ENCODE results near the gene ZBTB24. TPM values are rescaled to one million over a fixed set of nuclear protein-coding genes. Genes with fewer than 3 reads are reported as not detected.
"Not testable (repeated sequence)": the region's sequence is repeated elsewhere in the genome, so short reads cannot be mapped to it uniquely, and the experiment has no call there.

ZBTB24 gene
- 10 to 100 TPM; 17.6 to 19.1 TPM for total RNA-seq

GRCh38 chr6:109482905-109483734, at the start of gene ZBTB24:
ZBTB24 (minus strand) TSS chr6:109483219; CDS start chr6:109482026, 1,193 bp downstream.
- H3K4me1 Mint-ChIP-seq: peaks cover 47% of the 10 kb centered on the region
- CTCF ChIA-PET: interaction anchor here (0.9 to 1.7 kb wide), 3 partner anchors 13 to 24 kb away, joined by 4 to 5 read pairs (median 5); no protein-coding TSS in a partner anchor
- H3K36me3 Mint-ChIP-seq (ENCODE audit: low read depth): peaks cover 41% of the 10 kb centered on the region

GRCh38 chr6:109531446-109531845, 48.4 kb upstream of the ZBTB24 start:
- Mint-ChIP-seq H3K4me1 (peaks cover 4% of the 10 kb centered on the region), H3K36me3 (ENCODE audit: low read depth) (no peaks in the 10 kb centered on the region), H3K9me3 (no peaks in the 10 kb centered on the region), H3K4me3 (no peak overlapping the region), H3K27ac (no peak overlapping the region), H3K27me3 (peaks cover 2% of the 10 kb centered on the region)
- ChIA-PET POLR2A (no interaction called here), CTCF (interaction anchor here (0.6 kb wide), 1 partner anchor 514 kb away, joined by 4 read pairs; no protein-coding TSS in a partner anchor)
- DNase-seq: no peak

More at GRCh38 chr6:109482905-109483734, at the start of gene ZBTB24:
- H3K27ac Mint-ChIP-seq: peak within 1 kb of the TSS; percentile 95
- peaks cover 3% of the 10 kb centered on the region for H3K27me3 Mint-ChIP-seq
- POLR2A ChIA-PET: interaction anchor here (0.9 to 1.5 kb wide), 3 partner anchors 29 to 40 kb away, joined by 3 to 7 read pairs (median 3); no protein-coding TSS in a partner anchor
- DNase-seq: peak; percentile 88
- H3K4me3 Mint-ChIP-seq: peak within 1 kb of the TSS; percentile 97
- H3K9me3 Mint-ChIP-seq: no peaks in the 10 kb centered on the region

GRCh38 chr6:109527989-109528388, 45.0 kb upstream of the ZBTB24 start:
- Mint-ChIP-seq H3K27me3 (no peaks in the 10 kb centered on the region), H3K9me3 (peaks cover 10% of the 10 kb centered on the region), H3K4me3 (no peak overlapping the region), H3K27ac (no peak overlapping the region), H3K4me1 (peaks cover 6% of the 10 kb centered on the region), H3K36me3 (ENCODE audit: low read depth) (peaks cover 3% of the 10 kb centered on the region)
- DNase-seq: no peak
- ChIA-PET POLR2A (no interaction called here), CTCF (interaction anchor here (0.7 kb wide), 1 partner anchor 351 kb away, joined by 3 read pairs; no protein-coding TSS in a partner anchor)

GRCh38 chr6:109526905-109527628, 44.0 kb upstream of the ZBTB24 start:
- peaks cover 6% of the 10 kb centered on the region for H3K4me1 Mint-ChIP-seq
- H3K27me3 Mint-ChIP-seq: no peaks in the 10 kb centered on the region
- CTCF ChIA-PET: interaction anchor here (0.6 to 1.7 kb wide), 3 partner anchors 11 to 513 kb away, joined by 3 to 6 read pairs (median 3); no protein-coding TSS in a partner anchor
- peak; percentile 81 for DNase-seq
- H3K36me3 Mint-ChIP-seq (ENCODE audit: low read depth): peaks cover 3% of the 10 kb centered on the region
- H3K4me3 Mint-ChIP-seq: no peak overlapping the region
- no peak overlapping the region for H3K27ac Mint-ChIP-seq
- peaks cover 10% of the 10 kb centered on the region for H3K9me3 Mint-ChIP-seq
- POLR2A ChIA-PET: no interaction called here

GRCh38 chr6:109524129-109524528, 41.1 kb upstream of the ZBTB24 start:
- POLR2A ChIA-PET: no interaction called here
- Mint-ChIP-seq H3K27me3 (peaks cover 2% of the 10 kb centered on the region), H3K4me3 (no peak overlapping the region), H3K36me3 (ENCODE audit: low read depth) (peaks cover 3% of the 10 kb centered on the region), H3K27ac (no peak overlapping the region), H3K9me3 (peaks cover 10% of the 10 kb centered on the region), H3K4me1 (peaks cover 6% of the 10 kb centered on the region)
- CTCF ChIA-PET: no interaction called here
- DNase-seq: no peak

- H3K27ac Mint-ChIP-seq: no peak overlapping the region
- no peak for DNase-seq
- H3K27me3 Mint-ChIP-seq: peaks cover 2% of the 10 kb centered on the region
- H3K4me3 Mint-ChIP-seq: no peak overlapping the region
- ChIA-PET POLR2A (no interaction called here), CTCF (no interaction called here)
- H3K4me1 Mint-ChIP-seq: peaks cover 6% of the 10 kb centered on the region
- peaks cover 3% of the 10 kb centered on the region for H3K36me3 Mint-ChIP-seq (ENCODE audit: low read depth)
- peaks cover 10% of the 10 kb centered on the region for H3K9me3 Mint-ChIP-seq
Observed at GRCh38 chr6:109523478-109523877, 40.5 kb upstream of the ZBTB24 start.

GRCh38 chr6:109521080-109521479, 38.1 kb upstream of the ZBTB24 start:
- peaks cover 16% of the 10 kb centered on the region for H3K4me1 Mint-ChIP-seq
- no peak overlapping the region for H3K27ac Mint-ChIP-seq
- DNase-seq: no peak
- H3K9me3 Mint-ChIP-seq: peaks cover 10% of the 10 kb centered on the region
- H3K36me3 Mint-ChIP-seq (ENCODE audit: low read depth): peaks cover 3% of the 10 kb centered on the region
- H3K4me3 Mint-ChIP-seq: no peak overlapping the region
- POLR2A ChIA-PET: no interaction called here
- H3K27me3 Mint-ChIP-seq: peaks cover 2% of the 10 kb centered on the region
- CTCF ChIA-PET: no interaction called here

- not testable (repeated sequence) for H3K4me3 Mint-ChIP-seq, H3K27me3 Mint-ChIP-seq, H3K27ac Mint-ChIP-seq, DNase-seq
- CTCF ChIA-PET: interaction anchor here (0.9 to 1.6 kb wide), 3 partner anchors 12 to 23 kb away, joined by 4 to 6 read pairs (median 4); no protein-coding TSS in a partner anchor
- Mint-ChIP-seq H3K4me1 (peaks cover 30% of the 10 kb centered on the region), H3K36me3 (ENCODE audit: low read depth) (peaks cover 12% of the 10 kb centered on the region), H3K9me3 (peaks cover 19% of the 10 kb centered on the region)
- POLR2A ChIA-PET: interaction anchor here (0.6 kb wide), 1 partner anchor 544 kb away, joined by 3 read pairs; no protein-coding TSS in a partner anchor
Observed at GRCh38 chr6:109519647-109520046, 36.6 kb upstream of the ZBTB24 start.

GRCh38 chr6:109516929-109517328, 33.9 kb upstream of the ZBTB24 start:
- peak overlapping the region; percentile 28 for H3K4me3 Mint-ChIP-seq
- CTCF ChIA-PET: no interaction called here
- no peak for DNase-seq
- peaks cover 35% of the 10 kb centered on the region for H3K4me1 Mint-ChIP-seq
- peak overlapping the region; percentile 78 for H3K27ac Mint-ChIP-seq
- POLR2A ChIA-PET: no interaction called here
- peaks cover 12% of the 10 kb centered on the region for H3K36me3 Mint-ChIP-seq (ENCODE audit: low read depth)
- peaks cover 12% of the 10 kb centered on the region for H3K9me3 Mint-ChIP-seq
- H3K27me3 Mint-ChIP-seq: peaks cover 2% of the 10 kb centered on the region

GRCh38 chr6:109515781-109516409, 32.9 kb upstream of the ZBTB24 start:
- H3K4me3 Mint-ChIP-seq: peak overlapping the region; percentile 45

GRCh38 chr6:109514946-109515345, 31.9 kb upstream of the ZBTB24 start:
- Mint-ChIP-seq H3K36me3 (ENCODE audit: low read depth) (peaks cover 12% of the 10 kb centered on the region), H3K4me3 (no peak overlapping the region), H3K27me3 (no peaks in the 10 kb centered on the region), H3K27ac (peak overlapping the region; percentile 31), H3K9me3 (peaks cover 14% of the 10 kb centered on the region), H3K4me1 (peaks cover 35% of the 10 kb centered on the region)
- ChIA-PET CTCF (interaction anchor here (1.4 to 1.7 kb wide), 2 partner anchors 9 to 34 kb away, joined by 3 to 12 read pairs; no protein-coding TSS in a partner anchor), POLR2A (no interaction called here)
- no peak for DNase-seq

More at GRCh38 chr6:109515781-109516409, 32.9 kb upstream of the ZBTB24 start:
- Mint-ChIP-seq H3K9me3 (peaks cover 12% of the 10 kb centered on the region), H3K27me3 (peaks cover 2% of the 10 kb centered on the region), H3K27ac (peak overlapping the region; percentile 78), H3K4me1 (peaks cover 35% of the 10 kb centered on the region), H3K36me3 (ENCODE audit: low read depth) (peaks cover 12% of the 10 kb centered on the region)
- peak; percentile 45 for DNase-seq
- ChIA-PET CTCF (interaction anchor here (0.8 to 1.7 kb wide), 4 partner anchors 10 to 35 kb away, joined by 3 to 12 read pairs (median 3); no protein-coding TSS in a partner anchor), POLR2A (no interaction called here)

- Mint-ChIP-seq H3K4me3 (no peak overlapping the region), H3K4me1 (peaks cover 35% of the 10 kb centered on the region), H3K27ac (no peak overlapping the region), H3K9me3 (peaks cover 14% of the 10 kb centered on the region), H3K36me3 (ENCODE audit: low read depth) (peaks cover 12% of the 10 kb centered on the region), H3K27me3 (no peaks in the 10 kb centered on the region)
- ChIA-PET CTCF (no interaction called here), POLR2A (no interaction called here)
- DNase-seq: no peak
Observed at GRCh38 chr6:109513571-109514071, 30.6 kb upstream of the ZBTB24 start.
